AG10803 (cell line): Measurements from ENCODE around the gene POC1B.

Source experiments
- DNase-seq: peaks from one replicate; pipeline ENCODE4 v3.0.0; 2010; ENCODE audit warnings: low read depth
- H3K4me3 ChIP-seq: 2 replicates; pipeline ENCODE4 v1.5.1; 2011; ENCODE audit warnings: mild to moderate bottlenecking, low read length, control low read depth
- TF ChIP-seq, protein P1 (sequence below): conservative IDR thresholded peaks from 2 replicates; pipeline ENCODE4 v1.5.1; 2011; ENCODE audit warnings: mild to moderate bottlenecking, low read length, control low read depth, inconsistent platforms

POC1B gene

DNA sequence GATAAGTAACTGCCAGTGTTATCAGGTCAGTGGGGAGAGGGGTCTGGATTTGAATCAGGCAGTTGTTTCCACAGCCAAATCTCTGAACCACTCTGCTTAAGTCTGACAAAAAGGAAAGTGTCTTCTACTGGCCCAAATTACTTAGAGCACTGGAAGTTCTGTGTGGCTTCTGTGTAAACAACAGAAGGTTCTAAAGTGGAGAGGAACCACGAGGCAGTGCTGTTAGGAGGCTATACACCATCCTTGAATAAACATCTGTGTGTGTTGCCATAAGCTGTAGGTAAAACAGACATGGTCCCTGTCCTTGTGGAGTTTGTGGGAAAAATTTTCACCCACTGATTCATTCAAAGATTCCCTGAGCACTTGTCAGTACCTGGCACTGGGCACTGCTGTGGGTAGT is 51.2 kb downstream of the POC1B start:
- H3K4me3 ChIP-seq, result no peak overlapping the region
- TF ChIP-seq, protein P1, sequence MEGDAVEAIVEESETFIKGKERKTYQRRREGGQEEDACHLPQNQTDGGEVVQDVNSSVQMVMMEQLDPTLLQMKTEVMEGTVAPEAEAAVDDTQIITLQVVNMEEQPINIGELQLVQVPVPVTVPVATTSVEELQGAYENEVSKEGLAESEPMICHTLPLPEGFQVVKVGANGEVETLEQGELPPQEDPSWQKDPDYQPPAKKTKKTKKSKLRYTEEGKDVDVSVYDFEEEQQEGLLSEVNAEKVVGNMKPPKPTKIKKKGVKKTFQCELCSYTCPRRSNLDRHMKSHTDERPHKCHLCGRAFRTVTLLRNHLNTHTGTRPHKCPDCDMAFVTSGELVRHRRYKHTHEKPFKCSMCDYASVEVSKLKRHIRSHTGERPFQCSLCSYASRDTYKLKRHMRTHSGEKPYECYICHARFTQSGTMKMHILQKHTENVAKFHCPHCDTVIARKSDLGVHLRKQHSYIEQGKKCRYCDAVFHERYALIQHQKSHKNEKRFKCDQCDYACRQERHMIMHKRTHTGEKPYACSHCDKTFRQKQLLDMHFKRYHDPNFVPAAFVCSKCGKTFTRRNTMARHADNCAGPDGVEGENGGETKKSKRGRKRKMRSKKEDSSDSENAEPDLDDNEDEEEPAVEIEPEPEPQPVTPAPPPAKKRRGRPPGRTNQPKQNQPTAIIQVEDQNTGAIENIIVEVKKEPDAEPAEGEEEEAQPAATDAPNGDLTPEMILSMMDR, result no peak
- DNase-seq, result peak; percentile 4

DNA sequence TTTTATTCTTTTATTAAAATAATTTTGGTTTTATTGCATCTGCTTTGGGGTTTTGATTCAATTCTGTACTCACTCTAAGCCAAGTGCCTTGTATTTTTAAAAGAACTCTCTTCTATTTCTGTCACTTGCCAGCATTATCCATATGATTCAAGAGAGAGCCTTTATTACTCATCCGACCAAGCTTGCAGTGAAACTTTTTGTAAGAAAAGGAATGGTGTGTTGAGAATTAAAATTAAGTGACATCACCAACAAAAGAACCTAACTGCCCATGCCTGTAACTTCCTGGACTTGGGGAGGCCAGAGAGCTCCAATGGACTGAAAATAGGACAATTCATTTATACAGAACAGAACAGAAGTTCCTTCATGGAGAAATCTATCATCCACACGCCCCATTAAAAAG is 53.3 kb downstream of the POC1B start:
- H3K4me3 ChIP-seq, result no peak overlapping the region
- TF ChIP-seq, protein P1, result no peak
- peak; percentile 77 for DNase-seq

DNA sequence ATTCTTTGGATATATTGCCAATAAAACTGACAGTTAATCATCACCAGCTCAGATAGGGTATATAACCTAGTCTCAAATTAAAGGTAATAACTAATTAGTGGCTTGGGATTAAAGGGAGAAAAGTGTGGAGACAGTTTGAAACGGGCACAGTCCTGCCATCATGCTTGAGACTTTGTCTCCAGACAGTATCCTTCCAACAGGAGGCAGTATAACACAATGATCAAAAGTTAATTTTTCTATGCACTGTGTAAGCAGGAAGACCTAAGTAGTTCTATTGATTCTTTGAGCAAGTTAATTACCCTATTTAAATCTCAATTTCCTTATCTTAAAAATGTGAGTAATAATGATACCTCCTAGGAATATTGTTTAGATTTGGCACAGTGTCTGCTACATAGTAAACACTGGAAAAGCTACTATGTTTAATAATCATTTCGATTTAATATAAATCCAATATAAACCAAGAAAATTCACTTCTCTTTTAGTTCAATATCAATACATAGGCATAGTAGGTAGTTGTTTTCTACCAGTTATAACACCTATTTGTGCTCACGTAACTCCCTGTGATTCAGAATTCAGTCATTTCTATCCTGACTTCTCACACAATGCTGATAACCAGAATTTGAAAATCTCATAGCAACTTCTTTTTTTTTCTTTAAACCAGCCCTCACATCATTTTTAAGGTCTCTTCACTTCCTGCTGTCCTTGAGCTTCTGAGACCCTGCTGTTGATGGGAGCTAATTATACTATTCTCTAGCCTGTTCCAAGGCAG is 54.9 kb downstream of the POC1B start:
- TF ChIP-seq, protein P1, result peak; percentile 65
- peak; percentile 54 for DNase-seq
- no peak overlapping the region for H3K4me3 ChIP-seq

DNA sequence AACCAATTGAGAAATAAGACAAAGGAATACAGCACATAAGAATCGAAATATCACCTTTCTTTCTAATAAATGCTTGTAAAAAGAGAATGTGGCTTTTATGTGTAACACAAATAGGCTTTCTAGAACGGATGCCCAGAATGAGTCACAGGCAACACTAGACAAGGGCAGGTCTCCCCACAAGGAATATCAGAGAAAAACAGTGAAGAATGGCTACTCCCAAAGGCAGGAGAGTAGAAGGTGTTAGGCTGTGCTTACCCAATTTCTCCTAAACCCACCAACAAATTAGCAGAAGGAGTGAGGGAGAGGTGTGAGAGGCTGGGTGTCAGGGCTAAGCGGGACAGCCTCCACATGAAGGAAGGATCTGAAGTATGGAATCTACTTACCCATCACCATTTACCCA is 56.5 kb downstream of the POC1B start:
- TF ChIP-seq, protein P1, result no peak
- peak; percentile 29 for DNase-seq
- H3K4me3 ChIP-seq, result no peak overlapping the region

DNA sequence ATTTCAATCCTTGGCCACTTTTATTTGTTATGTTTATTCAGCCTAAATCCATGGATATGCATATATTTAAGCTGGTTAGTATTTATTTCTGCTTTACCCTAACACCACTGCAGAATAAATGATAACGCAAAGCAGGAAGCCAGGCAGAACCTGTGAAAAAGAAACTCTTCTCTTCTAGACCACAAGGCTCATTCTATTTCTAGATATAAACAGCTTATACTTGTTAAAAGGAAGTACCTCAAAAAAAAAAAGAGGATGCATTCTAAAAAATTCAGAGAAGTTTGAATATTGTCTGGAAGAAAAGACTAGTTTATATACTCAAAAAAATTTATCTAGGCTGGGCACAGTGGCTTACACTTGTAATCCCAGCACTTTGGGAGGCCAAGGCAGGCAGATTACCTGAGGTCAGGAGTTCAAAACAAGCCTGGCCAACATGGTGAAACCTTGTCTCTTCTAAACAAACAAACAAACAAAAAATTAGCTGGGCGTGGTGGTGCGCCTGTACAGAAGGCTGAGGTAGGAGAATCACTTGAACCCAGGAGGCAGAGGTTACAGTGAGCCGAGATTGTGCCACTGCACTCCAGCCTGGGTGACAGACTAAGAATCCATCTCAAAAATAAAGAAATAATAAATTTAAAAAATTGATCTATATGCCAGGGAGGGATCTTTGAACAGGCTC is 57.1 kb downstream of the POC1B start:
- H3K4me3 ChIP-seq, result no peak overlapping the region
- DNase-seq, result no peak
- TF ChIP-seq, protein P1, result no peak

DNA sequence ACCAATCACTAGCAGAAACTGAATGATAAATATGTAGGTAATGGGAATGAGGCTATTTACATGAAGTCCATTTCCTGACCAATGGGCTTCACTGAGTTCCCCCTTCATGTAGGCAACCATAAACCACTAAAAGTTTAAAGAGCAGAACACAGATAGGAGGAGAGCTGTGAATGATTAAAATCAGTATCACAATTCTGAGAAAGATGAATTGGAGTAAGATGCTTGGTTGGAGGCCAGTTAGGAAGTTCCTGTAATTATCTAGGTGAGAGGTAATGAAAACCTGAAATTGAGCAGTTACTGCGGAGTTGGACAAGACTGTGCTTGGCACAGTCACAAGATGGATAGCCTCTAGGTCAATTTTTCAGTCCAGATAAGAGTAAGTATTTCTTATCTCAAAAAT is 57.8 kb downstream of the POC1B start:
- no peak for DNase-seq
- no peak overlapping the region for H3K4me3 ChIP-seq
- TF ChIP-seq, protein P1, result no peak
